NB4 (cell line): ENCODE data around the gene LAMB1.

ENCODE experiments used
- CTCF ChIP-seq: IDR thresholded peaks from one replicate; pipeline ENCODE4 v1.5.1; 2012; ENCODE audit warnings: low read depth, low read length
- MYC ChIP-seq: IDR thresholded peaks from 2 replicates; pipeline ENCODE4 v1.6.1; 2011; ENCODE audit warnings: low read depth, low read length
- POLR2A ChIP-seq: IDR thresholded peaks from 2 replicates; pipeline ENCODE4 v1.6.1; 2011; ENCODE audit warnings: mild to moderate bottlenecking; ENCODE audit not compliant: insufficient read length; ENCODE audit errors: extremely low read depth
- TF ChIP-seq, protein P1 (sequence below): IDR thresholded peaks from 2 replicates; pipeline ENCODE4 v1.6.1; 2011; ENCODE audit warnings: low read depth, low read length

DNA sequence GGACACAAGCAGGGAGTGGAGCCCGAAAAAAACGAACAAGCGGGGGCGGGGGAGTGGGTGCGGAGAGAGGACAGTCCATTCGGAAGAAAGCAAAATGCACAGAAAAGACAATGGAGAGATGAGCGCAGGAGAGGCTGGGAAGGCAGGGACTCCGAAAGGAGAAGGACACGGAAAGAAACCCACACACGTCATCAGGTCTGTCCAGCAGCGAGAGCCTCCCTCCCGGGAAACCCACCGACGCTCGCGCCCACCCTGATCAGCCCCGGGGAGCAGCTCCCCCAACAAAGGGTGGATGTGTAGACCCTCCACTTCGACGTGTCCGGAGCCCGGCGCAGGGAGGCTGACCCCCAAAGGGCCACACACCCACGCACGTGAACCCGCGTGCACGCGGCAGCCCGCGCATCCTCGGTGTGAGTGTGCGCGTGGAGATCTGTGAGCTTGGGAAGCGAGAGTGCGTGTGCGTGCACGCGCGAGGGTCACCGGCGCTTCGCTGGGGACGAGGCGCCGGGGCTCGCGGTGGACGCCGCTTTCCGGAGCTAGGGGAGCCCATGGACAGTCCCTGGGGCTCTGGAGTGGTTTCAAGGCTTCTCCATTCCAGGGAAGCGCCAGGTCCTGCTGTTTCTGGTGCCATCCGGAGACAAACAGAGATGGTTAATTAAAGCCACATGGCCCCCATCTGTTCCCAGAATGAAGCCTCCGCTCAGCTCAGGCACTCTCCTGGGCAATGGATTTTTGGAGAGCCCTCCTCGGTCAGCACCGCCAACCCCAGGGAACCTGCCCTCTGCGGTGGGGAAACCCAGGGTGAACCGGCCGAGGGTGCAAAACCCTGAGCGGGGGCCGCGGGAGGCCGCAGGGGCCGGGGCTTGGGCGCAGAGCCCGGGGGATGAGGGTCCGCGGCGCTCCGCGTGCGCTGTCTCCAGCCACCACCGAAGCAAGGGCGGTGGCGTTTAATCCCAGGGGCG lies 916 bp downstream of the LAMB1 start:
- TF ChIP-seq CTCF: no peak
- TF ChIP-seq POLR2A: no peak
- TF ChIP-seq MYC: no peak
- TF ChIP-seq, protein P1, sequence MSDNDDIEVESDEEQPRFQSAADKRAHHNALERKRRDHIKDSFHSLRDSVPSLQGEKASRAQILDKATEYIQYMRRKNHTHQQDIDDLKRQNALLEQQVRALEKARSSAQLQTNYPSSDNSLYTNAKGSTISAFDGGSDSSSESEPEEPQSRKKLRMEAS: no peak
